Gastrocnemius medialis (tissue), 4 donors: Measurements from ENCODE around the gene GPI.

Source experiments
- POLR2A ChIP-seq, 2 donors: fragments of 450-650 bp; IDR thresholded peaks; one replicate each; pipeline ENCODE4 v1.6.1; 2017; ENCODE audit warnings: antibody characterized with exemption in 2 of 2, mild to moderate bottlenecking in 2 of 2, moderate library complexity in 2 of 2
- TF ChIP-seq, protein P1 (sequence below), 5 experiments: fragments of 450-650 bp in 3 of 5; fragments of 200-600 bp in 2 of 5; sonication (generic) in 2 of 5; IDR thresholded peaks in 4 of 5; conservative IDR thresholded peaks in 1 of 5; 1 replicate in 4 of 5; 2 replicates in 1 of 5; pipeline ENCODE4 v1.5.1; 2016 to 2019; ENCODE audit warnings: antibody characterized with exemption in 5 of 5, mild to moderate bottlenecking in 3 of 5, moderate library complexity in 3 of 5

DNA sequence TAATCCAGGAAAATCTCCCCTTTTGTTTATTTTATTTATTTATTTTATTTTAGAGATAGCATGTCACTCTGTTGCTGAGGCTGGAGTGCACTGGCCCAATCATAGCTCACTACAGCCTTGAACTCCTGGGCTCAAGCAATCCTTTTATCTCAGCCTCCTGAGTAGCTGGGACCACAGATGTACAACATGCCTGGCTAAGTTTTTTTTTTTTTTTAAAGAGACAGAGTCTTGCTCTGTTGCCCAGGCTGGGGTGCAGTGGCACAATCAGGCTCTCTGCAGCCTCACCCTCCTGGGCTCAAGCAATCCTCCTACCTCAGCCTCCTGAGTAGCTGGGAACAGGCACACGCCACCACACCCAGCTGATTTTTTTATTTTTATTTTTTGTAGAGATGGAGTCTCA lies 32.9 kb downstream of the GPI start:
- TF ChIP-seq, protein P1, sequence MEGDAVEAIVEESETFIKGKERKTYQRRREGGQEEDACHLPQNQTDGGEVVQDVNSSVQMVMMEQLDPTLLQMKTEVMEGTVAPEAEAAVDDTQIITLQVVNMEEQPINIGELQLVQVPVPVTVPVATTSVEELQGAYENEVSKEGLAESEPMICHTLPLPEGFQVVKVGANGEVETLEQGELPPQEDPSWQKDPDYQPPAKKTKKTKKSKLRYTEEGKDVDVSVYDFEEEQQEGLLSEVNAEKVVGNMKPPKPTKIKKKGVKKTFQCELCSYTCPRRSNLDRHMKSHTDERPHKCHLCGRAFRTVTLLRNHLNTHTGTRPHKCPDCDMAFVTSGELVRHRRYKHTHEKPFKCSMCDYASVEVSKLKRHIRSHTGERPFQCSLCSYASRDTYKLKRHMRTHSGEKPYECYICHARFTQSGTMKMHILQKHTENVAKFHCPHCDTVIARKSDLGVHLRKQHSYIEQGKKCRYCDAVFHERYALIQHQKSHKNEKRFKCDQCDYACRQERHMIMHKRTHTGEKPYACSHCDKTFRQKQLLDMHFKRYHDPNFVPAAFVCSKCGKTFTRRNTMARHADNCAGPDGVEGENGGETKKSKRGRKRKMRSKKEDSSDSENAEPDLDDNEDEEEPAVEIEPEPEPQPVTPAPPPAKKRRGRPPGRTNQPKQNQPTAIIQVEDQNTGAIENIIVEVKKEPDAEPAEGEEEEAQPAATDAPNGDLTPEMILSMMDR (IDR thresholded peaks at IDR 0.05 in 4 of 5, conservative IDR thresholded peaks at IDR 0.05 in 1 of 5), result no peak
- no peak for TF ChIP-seq POLR2A (IDR thresholded peaks at IDR 0.05)
